ENCODE measurements around the gene CDH11.

The CDH11 gene

DNA sequence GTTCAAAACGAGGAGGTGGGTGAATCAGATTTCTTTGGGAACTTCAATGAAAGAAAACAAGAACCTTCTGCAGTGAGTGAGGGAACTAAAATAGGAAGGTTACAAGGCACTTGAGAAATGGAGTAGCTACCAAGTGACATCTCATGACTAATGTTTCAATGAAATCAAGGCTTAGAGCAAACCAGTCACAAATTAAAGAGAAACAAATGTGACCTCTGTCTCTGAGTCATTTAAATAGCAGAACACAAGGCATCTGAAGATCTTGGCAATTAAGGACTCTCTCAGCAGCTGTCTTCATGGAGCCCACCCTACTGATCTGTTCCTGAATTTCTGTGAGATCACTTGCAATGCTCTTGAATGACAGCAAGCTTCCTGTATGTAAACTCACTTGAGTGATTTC, 109.5 kb downstream of the CDH11 start:
- Histone ChIP-seq H3K9me3 (replicated peaks; ENCODE audit: insufficient read depth, low read length) (no peaks in the 10 kb centered on the region), H2AFZ (ENCODE audit: low read length) (no peak overlapping the region), H3K27ac (ENCODE audit: low read length) (no peak overlapping the region), H4K20me1 (ENCODE audit: insufficient read depth, low read length) (no peaks in the 10 kb centered on the region), H3K36me3 (replicated peaks; ENCODE audit: insufficient read depth, low read length) (no peaks in the 10 kb centered on the region), H3K9ac (ENCODE audit: low read length) (no peak overlapping the region), H3K27me3 (replicated peaks; ENCODE audit: insufficient read depth, low read length) (no peaks in the 10 kb centered on the region), H3K9me2 (replicated peaks; ENCODE audit: insufficient read depth, low read length) (no peaks in the 10 kb centered on the region), H3F3A (ENCODE audit: insufficient read depth, low read length) (no peaks in the 10 kb centered on the region), H3K4me2 (ENCODE audit: low read depth, low read length) (no peak overlapping the region), H3K4me3 (ENCODE audit: low read length) (no peak overlapping the region), H3K4me1 (ENCODE audit: low read length) (no peaks in the 10 kb centered on the region), H3K79me2 (ENCODE audit: low read length) (no peaks in the 10 kb centered on the region)
- no peak for DNase-seq
- TF ChIP-seq EZH2phosphoT487 (IDR thresholded peaks at IDR 0.05; ENCODE audit: low read length), result no peak
- TF ChIP-seq, protein P1, sequence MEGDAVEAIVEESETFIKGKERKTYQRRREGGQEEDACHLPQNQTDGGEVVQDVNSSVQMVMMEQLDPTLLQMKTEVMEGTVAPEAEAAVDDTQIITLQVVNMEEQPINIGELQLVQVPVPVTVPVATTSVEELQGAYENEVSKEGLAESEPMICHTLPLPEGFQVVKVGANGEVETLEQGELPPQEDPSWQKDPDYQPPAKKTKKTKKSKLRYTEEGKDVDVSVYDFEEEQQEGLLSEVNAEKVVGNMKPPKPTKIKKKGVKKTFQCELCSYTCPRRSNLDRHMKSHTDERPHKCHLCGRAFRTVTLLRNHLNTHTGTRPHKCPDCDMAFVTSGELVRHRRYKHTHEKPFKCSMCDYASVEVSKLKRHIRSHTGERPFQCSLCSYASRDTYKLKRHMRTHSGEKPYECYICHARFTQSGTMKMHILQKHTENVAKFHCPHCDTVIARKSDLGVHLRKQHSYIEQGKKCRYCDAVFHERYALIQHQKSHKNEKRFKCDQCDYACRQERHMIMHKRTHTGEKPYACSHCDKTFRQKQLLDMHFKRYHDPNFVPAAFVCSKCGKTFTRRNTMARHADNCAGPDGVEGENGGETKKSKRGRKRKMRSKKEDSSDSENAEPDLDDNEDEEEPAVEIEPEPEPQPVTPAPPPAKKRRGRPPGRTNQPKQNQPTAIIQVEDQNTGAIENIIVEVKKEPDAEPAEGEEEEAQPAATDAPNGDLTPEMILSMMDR (IDR thresholded peaks at IDR 0.05; ENCODE audit: low read length), result no peak
- TF ChIP-seq EZH2 (optimal IDR thresholded peaks at IDR 0.05; ENCODE audit: low read depth, low read length), result no peak

- Histone ChIP-seq H3K27ac (ENCODE audit: low read length) (no peak overlapping the region), H3K36me3 (replicated peaks; ENCODE audit: insufficient read depth, low read length) (no peaks in the 10 kb centered on the region), H3K79me2 (ENCODE audit: low read length) (no peaks in the 10 kb centered on the region)
Observed at GRCh38 chr16:65010125-65010524, 111.7 kb downstream of the CDH11 start.

GRCh38 chr16:65005696-65006095, 116.2 kb downstream of the CDH11 start:
- Histone ChIP-seq H2AFZ (ENCODE audit: low read length) (no peak overlapping the region), H3K9me2 (replicated peaks; ENCODE audit: insufficient read depth, low read length) (no peaks in the 10 kb centered on the region), H3F3A (ENCODE audit: insufficient read depth, low read length) (no peaks in the 10 kb centered on the region), H4K20me1 (ENCODE audit: insufficient read depth, low read length) (no peaks in the 10 kb centered on the region), H3K36me3 (replicated peaks; ENCODE audit: insufficient read depth, low read length) (no peaks in the 10 kb centered on the region), H3K4me1 (ENCODE audit: low read length) (no peaks in the 10 kb centered on the region), H3K4me2 (ENCODE audit: low read depth, low read length) (no peak overlapping the region), H3K9me3 (replicated peaks; ENCODE audit: insufficient read depth, low read length) (no peaks in the 10 kb centered on the region), H3K27ac (ENCODE audit: low read length) (no peak overlapping the region), H3K79me2 (ENCODE audit: low read length) (no peaks in the 10 kb centered on the region), H3K9ac (ENCODE audit: low read length) (no peak overlapping the region), H3K27me3 (replicated peaks; ENCODE audit: insufficient read depth, low read length) (no peaks in the 10 kb centered on the region), H3K4me3 (ENCODE audit: low read length) (no peak overlapping the region)
- TF ChIP-seq, protein P1 (IDR thresholded peaks at IDR 0.05; ENCODE audit: low read length), result no peak
- no peak for TF ChIP-seq EZH2phosphoT487 (IDR thresholded peaks at IDR 0.05; ENCODE audit: low read length)
- TF ChIP-seq EZH2 (optimal IDR thresholded peaks at IDR 0.05; ENCODE audit: low read depth, low read length), result no peak
- no peak for DNase-seq

More at GRCh38 chr16:65010125-65010524, 111.7 kb downstream of the CDH11 start:
- H3K4me2 ChIP-seq (ENCODE audit: low read depth, low read length), result no peak overlapping the region
- H3K9me3 ChIP-seq (replicated peaks; ENCODE audit: insufficient read depth, low read length), result no peaks in the 10 kb centered on the region
- no peak overlapping the region for H3K4me3 ChIP-seq (ENCODE audit: low read length)
- H3F3A ChIP-seq (ENCODE audit: insufficient read depth, low read length), result no peaks in the 10 kb centered on the region
- no peaks in the 10 kb centered on the region for H3K9me2 ChIP-seq (replicated peaks; ENCODE audit: insufficient read depth, low read length)
- no peaks in the 10 kb centered on the region for H3K27me3 ChIP-seq (replicated peaks; ENCODE audit: insufficient read depth, low read length)
- H3K9ac ChIP-seq (ENCODE audit: low read length), result no peak overlapping the region
- no peaks in the 10 kb centered on the region for H4K20me1 ChIP-seq (ENCODE audit: insufficient read depth, low read length)
- H2AFZ ChIP-seq (ENCODE audit: low read length), result no peak overlapping the region
- H3K4me1 ChIP-seq (ENCODE audit: low read length), result no peaks in the 10 kb centered on the region
- TF ChIP-seq, protein P1 (IDR thresholded peaks at IDR 0.05; ENCODE audit: low read length), result no peak
- TF ChIP-seq EZH2 (optimal IDR thresholded peaks at IDR 0.05; ENCODE audit: low read depth, low read length), result no peak
- no peak for TF ChIP-seq EZH2phosphoT487 (IDR thresholded peaks at IDR 0.05; ENCODE audit: low read length)
- no peak for DNase-seq
